Iris pigment epithelial cell (primary cell): ENCODE results near the gene LPP.
A peak's percentile ranks its signal among the peaks of the same experiment; 100 is the strongest.

Experiments used
- DNase-seq: peaks from one replicate; pipeline ENCODE4 v3.0.0-alpha.2; 2011; ENCODE audit warnings: low read depth

LPP gene

DNA sequence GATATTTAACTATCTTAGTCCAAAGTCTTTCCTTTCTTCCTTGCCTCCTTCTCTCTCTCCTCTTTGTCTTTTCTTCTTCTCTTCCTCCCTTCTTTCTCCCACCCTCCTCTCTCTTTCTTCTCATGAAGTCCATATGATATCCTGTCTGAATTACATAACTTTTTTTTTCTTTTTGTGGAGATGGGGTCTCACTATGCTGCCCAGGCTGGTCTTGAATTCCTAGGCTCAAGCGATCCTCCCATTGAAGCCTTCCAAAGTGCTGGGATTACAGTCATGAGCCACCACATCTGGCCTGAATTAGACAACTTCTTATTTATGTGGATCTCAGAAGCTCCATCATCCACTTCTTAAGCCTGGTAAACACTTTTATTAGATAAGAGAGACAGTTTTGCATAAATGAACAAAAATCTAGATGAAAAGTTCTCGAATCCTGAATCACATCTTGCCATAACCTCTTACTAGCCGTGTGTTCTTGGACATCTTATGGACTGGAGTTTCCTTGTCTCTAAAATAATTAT is 206.5 kb downstream of the LPP start:
- no peak for DNase-seq

DNA sequence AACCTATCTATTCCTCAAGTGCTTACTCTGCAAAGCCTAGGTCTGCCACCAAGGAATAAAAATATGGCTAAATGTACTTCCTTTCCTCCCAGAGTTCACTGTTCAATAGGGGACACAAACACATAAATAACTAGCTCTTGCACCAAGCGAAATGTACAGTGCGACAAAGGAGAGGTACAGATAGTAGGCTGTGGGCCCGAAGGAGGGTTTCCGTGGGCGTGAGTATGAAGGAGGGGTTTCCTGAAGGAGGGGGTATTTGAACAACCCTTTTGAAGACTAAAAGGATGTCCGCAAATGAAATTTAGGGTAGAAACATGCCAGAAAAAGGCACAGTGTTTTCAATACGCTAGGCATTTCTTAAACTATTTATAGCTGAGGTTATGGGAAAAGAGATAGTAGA is 207.9 kb downstream of the LPP start:
- no peak for DNase-seq

DNA sequence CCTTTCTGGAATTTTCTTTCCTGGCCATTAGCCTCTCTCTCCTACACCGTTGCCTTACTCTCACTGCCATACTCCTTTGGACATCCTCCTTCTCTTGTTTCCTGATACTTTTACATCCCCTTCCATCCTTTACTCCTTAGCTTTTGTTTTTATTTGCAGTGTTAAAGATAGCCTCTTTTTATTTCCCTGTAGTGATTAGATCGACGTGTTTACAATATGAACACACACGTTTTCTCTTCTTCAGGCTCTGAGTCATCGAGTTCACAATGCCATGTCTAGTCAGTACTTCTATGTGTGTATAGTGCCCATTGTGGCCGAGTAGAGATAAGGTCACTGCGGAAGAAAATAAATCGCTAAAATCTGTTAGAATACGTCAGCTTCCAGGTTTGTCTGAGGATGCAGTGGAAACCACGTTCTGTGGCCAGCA is 208.5 kb downstream of the LPP start:
- peak; percentile 99 for DNase-seq

DNA sequence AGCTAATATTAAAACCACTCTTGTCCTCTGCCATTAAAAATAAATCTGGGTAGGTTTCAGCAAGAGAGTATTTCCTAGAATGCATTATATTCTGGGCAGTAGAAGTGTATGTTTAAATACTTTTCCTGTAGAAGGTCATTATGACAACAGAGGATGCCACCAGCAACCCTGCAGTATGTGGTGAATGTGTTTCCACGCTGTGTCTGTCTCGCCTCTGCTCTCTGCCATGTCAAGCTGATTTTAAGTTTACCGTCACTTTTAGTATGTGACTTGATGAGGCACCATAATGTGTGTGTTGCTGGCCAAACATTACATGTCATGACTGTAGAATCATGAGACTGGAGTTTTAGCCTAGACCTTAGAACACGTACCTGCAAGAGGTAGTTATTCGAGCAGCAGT is 211.2 kb downstream of the LPP start:
- DNase-seq = no peak

DNA sequence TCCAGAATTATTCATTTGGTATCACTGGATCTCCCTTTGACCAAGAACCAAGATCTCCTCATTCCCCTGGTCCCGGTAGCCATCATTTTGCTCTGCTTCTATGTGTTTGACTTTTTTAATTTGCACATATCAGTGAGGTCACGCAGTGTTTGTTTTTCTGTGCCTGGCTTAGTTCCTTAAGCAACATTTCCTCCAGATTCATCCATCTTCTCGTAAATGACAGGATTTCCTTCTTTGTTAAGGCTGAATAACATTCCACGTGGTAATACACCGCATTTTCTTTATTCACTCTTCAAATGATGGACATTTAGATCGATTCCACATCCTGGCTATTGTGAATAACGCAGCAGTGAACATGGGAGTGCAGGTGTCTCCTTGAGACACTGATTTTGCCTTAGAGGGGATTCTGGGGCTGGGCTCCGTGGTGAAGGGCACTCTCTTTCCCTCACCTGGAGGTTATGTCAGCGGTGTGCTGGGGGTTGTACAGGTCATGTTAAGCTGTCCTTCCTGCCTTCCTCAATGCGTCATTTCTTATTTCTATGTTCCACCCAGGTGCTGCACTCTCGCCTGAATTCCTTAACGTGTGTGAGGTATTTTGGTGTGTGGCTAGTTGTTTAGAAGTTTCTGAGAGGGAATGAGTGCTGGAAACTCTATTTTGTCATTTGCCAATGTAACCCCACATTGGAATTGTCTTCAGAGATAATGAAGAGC is 212.2 kb downstream of the LPP start:
- peak; percentile 93 for DNase-seq

DNA sequence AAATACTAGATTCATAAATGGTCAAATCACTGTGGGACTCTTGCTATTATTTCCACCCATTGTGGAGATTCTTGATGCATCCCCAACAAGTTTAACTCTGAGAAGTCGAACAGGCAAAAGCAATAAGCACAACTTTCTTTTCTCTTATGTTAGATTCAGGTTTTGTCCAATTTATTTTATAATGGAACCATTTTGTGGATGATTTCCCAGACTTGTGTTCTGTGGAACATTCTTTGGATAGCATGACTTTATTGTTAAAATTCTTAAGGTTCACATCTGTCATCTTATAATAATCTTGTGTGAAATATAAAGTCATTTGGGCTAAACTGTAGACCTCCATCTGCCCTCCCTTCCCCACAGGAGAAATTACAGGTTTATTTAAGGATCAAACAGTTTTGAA is 213.7 kb downstream of the LPP start:
- no peak for DNase-seq

DNA sequence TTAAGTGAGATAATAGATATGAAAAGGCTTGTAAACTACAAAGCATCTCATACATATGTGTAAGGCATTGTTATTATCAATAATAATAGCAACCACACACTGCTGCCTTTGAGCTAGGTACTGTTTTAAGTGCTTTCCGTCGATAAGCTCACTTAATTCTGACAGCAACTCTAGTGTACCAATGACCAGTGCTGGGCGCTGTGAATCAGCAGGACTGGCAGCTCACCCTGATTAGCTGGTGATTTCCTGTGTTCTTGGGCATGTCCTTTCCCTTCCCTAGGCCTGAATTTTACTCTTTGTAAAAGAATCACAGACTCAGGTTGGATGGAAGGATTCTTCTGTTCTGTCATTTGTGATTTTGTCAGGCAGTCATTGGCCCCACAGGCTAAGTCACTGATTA is 215.6 kb downstream of the LPP start:
- DNase-seq = no peak

DNA sequence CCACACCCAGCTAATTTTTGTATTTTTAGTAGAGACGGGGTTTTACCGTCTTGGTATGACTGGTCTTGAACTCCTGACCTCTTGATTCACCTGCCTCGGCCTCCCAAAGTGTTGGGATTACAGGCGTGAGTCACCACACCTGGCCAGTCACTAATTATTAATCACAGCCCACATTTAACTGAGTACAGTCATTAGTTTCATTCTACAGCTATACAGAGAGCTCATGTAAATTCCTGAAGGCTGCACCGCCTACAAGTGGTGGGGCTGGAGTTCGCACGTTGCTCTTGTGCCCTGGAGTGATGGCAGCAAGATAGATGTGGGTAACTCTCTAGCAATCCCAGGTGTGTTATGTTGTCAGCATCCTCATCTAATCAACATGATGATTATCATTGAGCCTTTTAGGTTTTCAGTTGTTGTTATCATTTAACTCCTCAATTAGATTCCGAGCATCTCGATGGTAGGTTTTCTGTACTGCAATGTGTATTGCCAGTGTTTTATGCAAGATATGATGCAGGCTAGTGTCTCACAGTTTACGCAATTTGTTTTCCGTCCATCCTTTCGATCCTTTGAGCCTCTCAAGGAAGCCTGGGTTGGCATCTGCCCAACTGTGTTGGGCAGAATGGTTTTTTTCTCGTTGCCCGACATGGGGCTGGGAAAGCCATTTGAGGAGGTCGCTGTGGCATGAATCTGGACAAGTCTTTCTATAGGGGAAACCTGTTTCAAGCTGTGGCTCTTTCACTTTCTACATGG is 216.3 kb downstream of the LPP start:
- DNase-seq = no peak

DNA sequence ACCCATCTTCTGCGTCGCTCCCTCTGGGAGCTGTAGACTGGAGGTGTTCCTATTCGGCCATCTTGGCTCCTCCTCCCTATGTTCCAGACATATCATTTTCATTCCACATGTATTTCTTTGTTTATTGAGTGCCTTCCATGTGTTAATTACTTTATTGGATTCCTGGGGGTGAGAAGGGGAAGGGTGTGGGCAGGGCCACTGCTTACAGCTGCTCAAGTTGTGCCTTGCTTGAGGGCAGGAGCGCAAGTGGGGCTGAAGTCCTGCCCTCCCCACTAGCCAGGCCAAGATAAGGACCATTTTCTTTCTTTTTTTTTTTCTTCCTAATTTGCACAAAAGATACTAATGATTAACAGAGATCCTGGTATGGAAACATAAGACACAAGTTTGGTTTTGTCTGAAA is 224.8 kb downstream of the LPP start:
- DNase-seq = no peak

DNA sequence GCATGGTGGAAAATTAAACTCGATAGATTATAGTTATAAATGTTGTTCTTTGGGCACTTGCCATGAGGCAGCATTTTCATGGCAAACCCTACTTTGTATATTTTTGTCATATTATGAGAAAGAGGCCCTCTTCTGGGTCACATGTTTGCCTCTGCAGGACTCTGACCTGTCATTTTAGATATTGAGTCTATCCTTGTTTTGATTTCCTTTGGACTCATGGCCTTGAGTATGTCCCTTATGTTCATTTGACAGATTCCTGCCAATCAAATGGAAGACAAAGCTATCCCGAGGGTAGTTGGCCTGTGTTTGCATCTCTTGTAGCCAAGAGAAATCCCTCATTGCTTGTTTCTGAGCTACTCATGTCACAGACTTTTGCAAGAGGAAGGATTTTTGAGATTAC is 226.3 kb downstream of the LPP start:
- DNase-seq = no peak

DNA sequence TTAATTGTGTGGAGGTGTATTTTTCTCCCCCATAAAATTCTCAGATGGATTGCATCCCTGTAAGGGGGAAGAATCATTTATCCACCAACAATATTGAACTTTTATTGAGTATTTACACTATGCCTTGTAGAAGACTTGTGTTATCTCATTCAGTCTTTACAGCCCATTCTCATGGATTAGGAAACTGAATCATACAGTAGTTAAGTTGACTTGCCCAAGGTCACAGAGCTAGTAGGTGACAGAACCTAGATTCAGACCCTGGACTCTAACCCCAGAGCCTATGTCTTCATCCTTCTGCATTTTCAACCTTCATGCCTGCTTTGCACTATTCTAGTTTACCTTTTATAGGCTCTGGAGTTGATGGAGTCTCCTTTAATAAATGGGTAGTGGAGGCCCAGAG is 226.8 kb downstream of the LPP start:
- no peak for DNase-seq

DNA sequence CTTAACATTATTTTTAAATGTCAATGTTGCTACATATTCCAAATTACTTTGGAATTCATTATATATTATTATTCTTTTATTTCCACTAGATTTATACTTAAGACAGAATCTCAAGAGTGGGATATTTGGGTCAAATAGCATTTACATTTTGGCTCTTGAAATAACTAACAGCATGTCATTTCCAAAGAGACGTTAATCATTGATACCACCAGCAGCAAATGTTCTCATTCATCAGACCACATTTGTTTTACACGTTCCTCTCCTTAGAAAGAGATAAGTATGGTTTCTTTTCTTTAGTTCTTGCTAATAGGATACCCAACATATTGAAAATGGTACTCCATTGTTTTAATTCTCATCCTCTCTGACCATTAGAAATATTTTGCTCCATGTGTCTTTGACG is 229.8 kb downstream of the LPP start:
- no peak for DNase-seq

DNA sequence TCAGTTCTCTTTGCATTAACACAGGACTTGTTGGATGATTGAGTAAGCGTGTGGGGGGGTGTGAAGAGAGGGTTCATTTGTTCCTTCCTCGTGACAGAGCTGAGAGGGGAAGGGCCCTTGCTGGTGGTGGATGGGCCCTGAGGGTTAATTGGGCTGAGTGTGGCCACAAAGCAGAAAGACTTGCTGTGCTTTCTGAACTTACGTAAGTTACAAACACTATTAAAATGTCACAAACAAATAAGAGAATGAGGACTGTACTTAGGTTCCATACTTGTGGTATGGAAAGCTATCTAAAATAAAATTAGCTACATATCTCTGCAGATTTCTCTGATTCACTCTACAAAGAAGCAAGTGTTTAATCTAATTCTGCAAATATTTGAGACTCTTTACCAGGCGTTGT is 231.3 kb downstream of the LPP start:
- no peak for DNase-seq

DNA sequence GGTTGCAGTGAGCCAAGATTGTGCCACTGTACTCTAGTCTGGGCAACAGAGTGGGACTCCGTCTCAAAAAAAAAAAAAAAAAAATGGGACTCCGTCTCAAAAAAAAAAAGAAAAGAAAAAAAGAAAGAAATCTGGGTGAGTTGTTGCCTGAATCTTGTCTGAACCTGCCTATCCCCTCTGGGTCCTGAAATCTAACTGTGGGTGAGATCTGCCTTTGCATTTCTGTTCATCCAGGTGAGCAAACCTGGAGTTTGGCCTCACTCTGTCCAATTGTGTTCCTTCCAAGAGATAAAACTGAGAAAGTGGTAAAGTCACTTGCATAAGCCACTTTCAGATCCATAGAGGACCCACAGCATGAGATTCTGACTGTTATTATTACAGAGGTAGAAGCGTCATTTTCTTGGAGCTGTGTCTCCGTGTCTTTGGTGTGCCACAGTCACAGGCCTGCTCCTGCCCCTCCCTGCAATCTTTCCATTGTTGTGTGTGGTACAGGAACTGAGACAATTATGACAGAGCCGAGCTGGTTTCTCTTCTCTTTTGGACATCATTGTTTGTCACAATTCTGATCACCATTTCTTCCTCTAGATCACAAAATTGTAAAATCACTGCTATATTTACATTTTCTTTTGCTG is 235.9 kb downstream of the LPP start:
- no peak for DNase-seq

DNA sequence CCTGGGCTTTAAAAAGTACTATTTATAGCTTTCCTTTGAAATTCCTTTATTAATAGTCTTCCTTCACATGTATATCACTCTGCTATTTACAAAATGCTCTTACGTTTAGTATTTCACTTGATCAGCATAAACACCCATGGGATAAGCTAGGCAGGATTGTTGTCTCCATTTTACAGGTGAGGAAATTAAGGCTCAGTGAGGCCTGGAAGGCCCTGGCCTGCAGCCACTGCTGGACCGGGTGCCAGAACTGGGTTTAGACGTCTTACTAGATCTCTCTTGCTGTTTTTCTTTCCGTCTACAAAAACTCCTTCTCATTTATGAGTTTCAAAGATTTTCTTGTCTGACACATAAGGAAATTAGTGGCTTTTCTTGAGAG is 236.4 kb downstream of the LPP start:
- DNase-seq = no peak

DNA sequence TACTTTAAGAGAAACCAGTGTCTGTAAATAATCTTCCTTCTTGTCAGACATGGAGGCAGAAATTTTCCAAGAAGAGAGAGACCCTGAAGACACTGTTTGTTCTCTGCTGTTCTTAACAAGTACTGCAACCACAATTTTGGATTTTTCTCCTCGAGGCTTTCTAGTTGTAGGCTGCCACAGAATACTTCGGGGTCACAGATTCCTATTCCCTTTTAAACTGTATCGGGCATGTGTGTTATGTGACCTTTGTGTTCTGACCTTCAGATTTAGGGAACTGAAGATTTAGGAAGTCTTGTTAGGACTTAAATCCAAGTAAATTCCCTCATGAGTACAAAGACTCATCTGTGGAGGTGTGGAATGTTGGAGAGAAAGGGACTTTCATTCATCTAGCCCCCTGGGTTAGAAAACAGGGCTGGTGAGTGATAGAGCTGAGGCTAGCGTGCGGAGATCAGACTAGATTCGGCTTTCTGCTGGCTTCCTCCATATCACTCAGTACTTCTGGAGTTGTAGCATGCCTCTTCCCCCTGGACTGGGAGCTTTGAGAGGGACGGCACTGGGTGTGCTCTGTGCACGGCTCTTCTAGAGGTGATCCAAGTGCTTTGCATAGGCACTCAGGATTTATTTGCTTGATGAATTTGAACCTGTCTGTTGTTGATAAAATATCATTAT is 237.0 kb downstream of the LPP start:
- peak; percentile 38 for DNase-seq

DNA sequence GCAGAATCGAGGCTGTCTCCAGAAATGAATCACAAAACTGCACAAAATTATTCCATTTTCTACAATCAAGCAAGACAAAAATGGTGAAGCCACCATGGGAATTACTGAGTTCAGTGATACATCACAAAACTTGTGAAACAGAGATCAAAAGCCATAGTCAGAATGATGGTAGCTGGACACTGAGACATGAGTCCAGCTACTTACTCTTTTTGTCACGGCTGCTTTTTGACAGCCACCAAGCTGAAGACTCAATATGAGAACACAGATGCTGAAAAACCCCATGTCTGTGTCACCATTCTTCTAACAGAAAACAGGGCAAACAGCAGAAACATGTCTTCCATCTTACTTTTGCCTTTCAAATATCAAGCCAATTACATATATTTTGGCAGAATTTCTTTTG is 237.6 kb downstream of the LPP start:
- no peak for DNase-seq

DNA sequence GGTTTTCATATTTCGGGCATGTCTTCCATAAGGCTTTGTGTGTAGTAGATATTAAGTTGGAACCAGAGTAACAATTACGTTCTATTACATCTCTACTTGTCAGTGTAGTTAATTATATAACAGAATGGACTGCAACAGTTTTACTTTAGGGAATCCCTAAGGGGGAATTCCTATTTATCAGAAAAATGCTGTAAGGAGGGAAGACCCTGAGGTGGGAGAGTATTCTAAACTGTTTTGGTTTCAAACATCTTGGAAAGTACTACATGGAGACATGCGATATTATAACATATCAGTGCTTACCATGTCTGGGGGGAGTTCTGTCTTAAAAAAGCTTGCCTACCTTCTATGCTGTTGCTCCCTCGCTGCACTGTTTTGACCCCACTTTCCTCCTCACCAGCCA is 238.1 kb downstream of the LPP start:
- DNase-seq = no peak

DNA sequence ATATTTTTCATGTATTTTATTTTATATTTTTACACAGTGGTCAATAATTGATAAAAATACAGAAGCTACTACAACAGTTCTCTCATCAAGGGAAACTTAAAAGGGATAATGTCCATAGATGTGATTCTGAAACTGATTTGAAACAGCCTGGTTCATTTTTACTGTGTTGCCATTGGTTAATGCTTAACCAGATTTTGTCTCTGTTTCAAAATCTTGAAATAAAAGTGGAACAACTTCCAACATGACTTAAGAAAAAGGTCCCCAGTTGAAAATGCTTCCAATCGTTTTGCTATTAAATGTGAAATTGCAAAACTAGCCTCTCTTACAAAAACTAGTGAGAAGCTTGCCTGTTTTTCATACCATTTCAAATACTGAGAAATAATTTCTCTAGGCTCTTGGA is 240.7 kb downstream of the LPP start:
- no peak for DNase-seq

DNA sequence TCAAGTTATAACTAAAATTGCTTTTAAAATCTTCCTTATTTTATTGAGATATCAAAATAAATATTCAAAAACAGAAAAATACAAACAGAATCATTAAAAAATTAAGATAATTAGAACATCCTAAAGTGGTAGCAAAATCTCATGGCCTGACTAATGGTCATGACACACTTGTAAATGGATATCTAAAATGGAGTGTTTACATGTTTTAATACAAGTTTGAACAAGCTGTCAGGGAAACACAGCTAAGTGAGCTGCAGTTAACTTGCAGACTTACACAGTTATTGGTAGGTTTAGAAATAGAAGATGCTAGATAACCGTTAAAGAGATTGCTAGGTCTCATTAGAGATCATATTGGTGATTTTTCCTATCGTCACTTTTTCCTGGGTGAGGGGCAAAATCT is 242.3 kb downstream of the LPP start:
- DNase-seq = no peak

DNA sequence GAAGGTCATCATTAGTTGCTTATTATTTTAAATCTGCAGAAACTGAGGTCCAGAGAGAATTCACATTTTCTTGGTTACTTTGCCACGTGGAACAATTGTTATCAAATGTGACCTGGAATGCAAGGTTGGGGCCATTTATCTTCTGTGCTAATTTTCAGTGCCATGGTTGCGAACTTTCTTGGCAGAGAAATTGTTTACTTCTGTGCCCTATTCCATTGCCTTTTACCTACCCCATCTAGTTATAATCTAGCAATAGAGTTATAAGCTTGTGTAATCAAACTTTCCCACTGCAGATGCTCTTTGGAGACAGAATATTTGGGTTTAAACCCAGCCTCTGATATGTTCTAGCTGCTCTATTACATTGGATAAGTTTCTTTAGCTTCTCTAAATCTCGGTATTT is 242.9 kb downstream of the LPP start:
- no peak for DNase-seq

DNA sequence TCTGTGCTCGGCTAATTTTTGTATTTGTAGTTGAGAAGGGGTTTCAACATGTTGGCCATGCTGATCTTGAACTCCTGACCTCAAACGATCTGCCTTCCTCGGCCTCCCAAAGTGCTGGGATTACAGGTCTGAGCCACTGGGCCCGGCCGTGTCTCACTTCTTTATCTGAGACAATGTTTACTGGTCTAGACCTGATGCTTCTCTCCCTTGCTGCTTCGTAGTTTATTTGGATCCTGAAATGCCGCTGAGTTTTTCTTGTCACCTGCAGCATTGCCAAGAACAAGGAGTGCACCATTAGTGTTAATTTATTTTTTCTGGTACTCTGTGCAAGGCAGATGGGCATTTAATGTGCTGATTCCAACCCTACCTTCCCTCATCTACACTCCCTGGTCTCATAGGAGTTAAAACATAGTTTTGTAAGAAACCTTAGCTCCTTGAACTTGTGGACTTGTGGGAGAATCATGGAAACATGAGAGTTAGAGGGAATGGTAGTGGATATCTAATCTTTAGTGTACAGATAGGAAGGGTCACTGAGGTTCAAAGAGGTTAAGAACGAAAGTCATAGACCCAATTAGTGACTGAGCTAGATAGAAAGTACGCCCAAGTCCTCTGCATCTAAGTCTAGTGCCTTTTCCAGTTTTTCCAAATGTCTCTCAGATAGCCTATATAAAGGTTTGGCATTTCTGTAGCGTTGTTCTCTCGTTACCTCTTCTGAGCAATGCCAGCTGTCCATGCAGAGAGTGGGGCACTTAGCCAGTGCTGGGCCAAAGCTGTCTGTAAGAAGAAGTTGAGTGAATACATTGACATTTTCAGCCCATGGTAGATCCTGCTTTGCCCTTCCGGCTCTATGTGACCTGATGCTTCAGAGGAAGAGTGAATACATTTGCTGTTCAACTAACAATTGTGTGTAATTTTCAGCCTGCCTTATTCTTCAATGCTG is 244.1 kb downstream of the LPP start:
- DNase-seq = no peak
